Measurements from ENCODE around the gene DDX31.

- no peak for TF ChIP-seq POLR2A (IDR thresholded peaks at IDR 0.05)
- TF ChIP-seq, protein P1, sequence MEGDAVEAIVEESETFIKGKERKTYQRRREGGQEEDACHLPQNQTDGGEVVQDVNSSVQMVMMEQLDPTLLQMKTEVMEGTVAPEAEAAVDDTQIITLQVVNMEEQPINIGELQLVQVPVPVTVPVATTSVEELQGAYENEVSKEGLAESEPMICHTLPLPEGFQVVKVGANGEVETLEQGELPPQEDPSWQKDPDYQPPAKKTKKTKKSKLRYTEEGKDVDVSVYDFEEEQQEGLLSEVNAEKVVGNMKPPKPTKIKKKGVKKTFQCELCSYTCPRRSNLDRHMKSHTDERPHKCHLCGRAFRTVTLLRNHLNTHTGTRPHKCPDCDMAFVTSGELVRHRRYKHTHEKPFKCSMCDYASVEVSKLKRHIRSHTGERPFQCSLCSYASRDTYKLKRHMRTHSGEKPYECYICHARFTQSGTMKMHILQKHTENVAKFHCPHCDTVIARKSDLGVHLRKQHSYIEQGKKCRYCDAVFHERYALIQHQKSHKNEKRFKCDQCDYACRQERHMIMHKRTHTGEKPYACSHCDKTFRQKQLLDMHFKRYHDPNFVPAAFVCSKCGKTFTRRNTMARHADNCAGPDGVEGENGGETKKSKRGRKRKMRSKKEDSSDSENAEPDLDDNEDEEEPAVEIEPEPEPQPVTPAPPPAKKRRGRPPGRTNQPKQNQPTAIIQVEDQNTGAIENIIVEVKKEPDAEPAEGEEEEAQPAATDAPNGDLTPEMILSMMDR (IDR thresholded peaks at IDR 0.05), result no peak
Observed at GRCh38 chr9:132663851-132664250, 5.9 kb downstream of the DDX31 start.
